ENCODE data around the gene NELL1.

DNA sequence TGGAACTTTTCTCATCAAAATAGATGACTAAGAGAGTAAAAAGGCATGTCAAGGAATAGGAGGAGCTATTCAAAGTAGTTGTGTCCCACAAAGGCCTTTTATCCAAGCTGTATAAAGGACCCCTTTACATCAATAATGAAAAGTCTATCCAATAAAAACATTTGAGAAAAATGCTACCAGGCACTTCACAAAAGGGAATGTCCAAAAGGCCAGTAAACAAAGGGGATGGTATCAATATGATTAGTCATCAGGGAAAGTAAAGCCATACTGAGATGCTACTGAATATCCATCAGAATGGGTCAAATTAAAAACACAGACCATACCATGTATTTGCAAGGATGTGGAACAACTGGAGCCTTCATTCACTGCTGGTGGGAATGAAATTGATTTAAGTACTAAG lies 224.9 kb downstream of the NELL1 start:
- TF ChIP-seq POLR2A (IDR thresholded peaks at IDR 0.05; ENCODE audit: low read depth, low read length): no peak
- TF ChIP-seq SPI1 (IDR thresholded peaks at IDR 0.05; ENCODE audit: low read depth, low read length): no peak
- TF ChIP-seq TAF1 (IDR thresholded peaks at IDR 0.05; ENCODE audit: low read depth, low read length): no peak
- TF ChIP-seq POLR2AphosphoS5 (IDR thresholded peaks at IDR 0.05; ENCODE audit: low read depth, low read length): no peak
